CD4-positive, alpha-beta T cell treated with Interleukin-4 for 4 hours (primary cell): ENCODE data around the gene UFSP2.
A peak's percentile ranks its signal among the peaks of the same experiment; 100 is the strongest.

Experiments
- DNase-seq: peaks from one replicate; pipeline ENCODE4 v3.0.0-alpha.2; 2020

UFSP2 gene

DNA sequence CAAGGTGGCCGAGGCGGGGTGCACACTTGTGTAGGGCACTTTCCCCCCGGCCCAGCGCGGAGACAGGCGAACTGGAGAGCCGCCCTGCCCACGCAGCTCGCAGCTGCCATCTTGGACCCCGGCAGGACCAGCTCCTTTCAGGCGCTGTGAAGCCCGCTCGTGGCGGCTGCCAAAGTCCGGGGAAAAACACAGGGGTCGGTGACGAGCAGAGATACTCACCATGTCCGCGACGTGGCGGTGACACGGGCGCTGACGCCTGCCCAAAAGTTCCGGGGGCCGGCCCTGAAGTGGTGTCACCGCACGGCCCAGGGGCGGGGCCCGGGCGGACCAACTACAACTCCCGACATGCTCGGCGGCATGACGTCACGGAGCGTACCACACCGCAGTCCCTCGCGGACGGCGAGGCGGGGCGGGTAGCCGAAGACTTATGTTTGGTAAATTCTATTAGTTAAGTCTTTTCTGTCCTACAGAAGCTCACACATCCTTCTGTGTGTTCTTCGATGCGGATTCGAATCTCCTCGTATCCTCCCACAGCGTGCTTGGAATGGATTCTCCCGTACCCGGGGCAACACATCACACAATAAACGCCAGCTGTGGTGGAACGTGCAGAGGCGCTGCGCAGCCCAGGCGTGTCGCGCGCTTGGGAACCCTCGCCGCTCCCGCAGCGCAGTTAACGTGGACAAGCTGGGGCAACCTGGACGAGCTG is at the start of gene UFSP2:
Gene UFSP2, minus strand, starts transcription at position 318 of the 706 bp plus-strand sequence. Its CDS starts 96 bp downstream, at position 222.
- peak; percentile 89 for DNase-seq

DNA sequence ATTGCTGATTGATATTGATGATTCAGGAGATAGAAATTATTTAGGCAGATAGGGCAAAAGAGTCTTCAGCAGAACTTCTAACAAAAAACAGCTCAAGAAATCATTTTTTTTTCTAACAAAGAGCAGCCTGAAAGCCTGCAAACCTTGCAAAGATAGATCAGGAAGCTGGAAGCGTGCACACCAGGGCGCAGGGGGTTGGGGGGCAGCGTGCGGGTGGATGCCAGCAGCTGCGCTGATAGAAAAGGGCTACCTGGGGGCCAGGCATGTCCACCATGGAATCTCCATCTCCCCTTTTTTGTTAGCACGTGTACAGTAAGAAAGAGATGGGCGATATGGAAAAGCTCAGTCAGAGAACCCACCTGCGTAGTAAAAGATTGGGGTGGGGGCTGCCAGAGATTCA is 47.5 kb upstream of the UFSP2 start:
- DNase-seq: no peak

- no peak for DNase-seq
Observed at GRCh38 chr4:185472103-185472542, 46.4 kb upstream of the UFSP2 start.

- peak; percentile 85 for DNase-seq
Observed at GRCh38 chr4:185471235-185472102, 45.7 kb upstream of the UFSP2 start, which contains the start of gene CCDC110. TSS of gene CCDC110 (minus strand) at chr4:185471733. CDS start at chr4:185471683, 50 bp downstream.

GRCh38 chr4:185470501-185471195 is 44.9 kb upstream of the UFSP2 start:
- DNase-seq: peak; percentile 34

GRCh38 chr4:185469580-185470154 is 43.9 kb upstream of the UFSP2 start:
- no peak for DNase-seq

GRCh38 chr4:185468999-185469398 is 43.2 kb upstream of the UFSP2 start:
- no peak for DNase-seq

GRCh38 chr4:185467991-185468390 is 42.2 kb upstream of the UFSP2 start:
- no peak for DNase-seq

GRCh38 chr4:185467101-185467500 is 41.3 kb upstream of the UFSP2 start:
- DNase-seq: no peak

- DNase-seq: no peak
Observed at GRCh38 chr4:185465707-185466106, 39.9 kb upstream of the UFSP2 start.

DNA sequence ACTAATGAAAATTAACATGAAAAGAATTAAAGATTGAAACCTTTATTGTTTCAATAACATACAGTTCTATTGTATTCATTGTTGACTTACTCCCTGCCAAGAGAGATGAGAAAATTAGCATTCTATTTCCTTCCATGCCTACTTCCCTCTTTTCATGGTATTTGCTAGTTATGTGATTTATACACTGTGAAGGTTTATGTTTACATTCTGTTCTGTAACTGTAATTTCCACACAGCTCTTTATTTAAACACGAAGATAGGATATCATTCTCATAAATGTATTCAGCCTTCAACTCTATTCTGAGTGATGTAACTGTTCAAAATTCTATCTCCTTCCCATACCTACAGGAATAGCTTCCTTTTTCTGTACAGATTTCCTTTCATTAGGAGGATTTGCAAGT is 39.1 kb upstream of the UFSP2 start:
- no peak for DNase-seq

DNA sequence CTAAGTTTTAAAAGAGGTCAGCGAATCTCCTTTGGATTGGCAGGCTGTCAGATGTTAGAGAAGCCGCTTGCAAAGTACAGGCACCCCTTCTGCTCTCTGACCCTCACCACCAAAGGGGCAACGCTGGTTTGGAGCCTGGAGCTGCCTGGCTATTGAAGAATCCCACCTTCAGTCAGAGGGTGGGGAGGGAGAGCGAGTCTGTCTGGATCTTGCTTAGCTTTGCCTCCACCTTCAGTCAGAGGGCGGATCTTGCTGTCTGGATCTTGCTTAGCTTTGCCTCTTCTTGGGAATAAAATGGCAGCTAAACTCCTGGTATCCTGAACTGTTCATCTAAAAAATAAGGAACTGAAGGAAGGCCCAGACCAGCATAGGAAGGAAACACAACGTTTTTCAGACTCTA is 38.4 kb upstream of the UFSP2 start:
- no peak for DNase-seq

- no peak for DNase-seq
Observed at GRCh38 chr4:185463541-185463940, 37.8 kb upstream of the UFSP2 start.

DNA sequence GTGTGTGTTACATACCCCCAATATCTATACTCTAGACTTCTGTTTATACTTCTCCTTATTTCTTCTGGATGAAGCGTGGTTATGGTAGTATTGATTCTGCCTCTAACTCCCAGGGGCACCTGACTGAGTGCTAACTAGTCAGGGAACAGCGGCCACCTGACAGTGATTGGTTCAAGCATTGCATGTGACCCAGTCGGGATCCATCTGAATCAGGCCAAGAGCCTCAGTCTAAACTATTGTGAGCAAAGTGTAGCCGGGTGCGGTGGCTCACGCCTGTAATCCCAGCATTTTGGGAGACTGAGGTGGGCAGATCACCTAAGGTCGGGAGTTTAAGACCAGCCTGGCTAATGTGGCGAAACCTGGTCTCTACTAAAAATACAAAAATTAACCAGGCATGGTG is 35.8 kb upstream of the UFSP2 start:
- no peak for DNase-seq

GRCh38 chr4:185457136-185457535 is 31.4 kb upstream of the UFSP2 start:
- DNase-seq: no peak

DNA sequence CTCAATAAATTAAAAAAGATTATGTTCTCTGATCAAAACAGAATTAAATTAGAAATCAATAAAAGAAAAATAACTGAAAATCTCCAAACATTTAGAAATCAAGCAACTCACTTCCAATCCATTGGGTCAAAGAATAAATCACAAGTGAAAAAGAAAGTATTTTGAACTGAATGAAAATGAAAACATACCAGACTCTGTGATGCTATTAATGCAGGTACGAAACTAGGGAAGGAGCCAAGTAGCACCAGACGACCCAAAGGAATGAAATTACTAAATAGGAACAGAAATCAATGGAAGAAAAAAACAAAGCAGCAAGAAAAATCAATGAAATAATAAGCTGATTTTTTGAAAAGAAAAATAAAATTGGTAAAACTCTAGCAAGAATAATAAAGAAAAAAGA is 30.4 kb upstream of the UFSP2 start:
- DNase-seq: no peak

GRCh38 chr4:185445209-185445608 is 19.4 kb upstream of the UFSP2 start:
- no peak for DNase-seq

DNA sequence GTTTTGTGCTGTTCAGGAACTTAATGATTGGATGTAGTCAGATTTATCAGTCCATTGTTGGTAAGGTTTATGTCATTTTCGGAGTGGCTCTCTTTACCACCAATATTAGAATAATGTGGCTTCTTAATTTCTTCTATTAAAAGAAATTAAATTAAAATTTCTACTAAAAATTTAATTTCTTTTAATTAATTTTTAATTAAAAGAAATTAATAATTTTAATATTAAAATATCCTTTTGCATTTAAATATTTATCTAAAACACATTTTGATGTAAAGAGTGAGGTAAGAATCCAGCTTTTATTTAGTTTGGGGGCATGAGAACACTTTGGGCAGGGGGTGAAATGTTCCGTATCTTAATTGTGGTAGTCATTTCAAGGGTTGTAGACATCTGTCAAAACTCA is 15.7 kb upstream of the UFSP2 start:
- DNase-seq: no peak

GRCh38 chr4:185437809-185438208 is 12.0 kb upstream of the UFSP2 start:
- no peak for DNase-seq

DNA sequence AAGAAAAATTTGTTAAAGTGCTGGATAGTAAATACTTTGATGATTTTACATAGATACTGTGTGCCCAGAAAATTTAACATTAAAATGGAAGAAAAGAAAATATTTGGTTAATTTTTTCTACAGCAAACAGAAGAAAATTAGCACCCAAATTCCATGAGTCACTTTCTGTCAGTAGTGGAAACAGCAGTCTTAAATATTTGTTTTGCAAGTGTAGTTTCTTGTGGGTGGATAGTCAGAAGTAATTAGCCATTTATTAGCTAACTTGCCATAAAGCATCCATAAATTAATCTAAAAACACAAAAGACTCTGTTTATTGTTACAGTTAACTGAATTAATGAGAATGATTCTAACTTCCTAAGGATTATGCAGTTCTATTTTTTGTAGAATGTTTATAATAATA is 9.7 kb upstream of the UFSP2 start:
- DNase-seq: no peak

- DNase-seq: no peak
Observed at GRCh38 chr4:185429660-185430059, 3.9 kb upstream of the UFSP2 start.

- no peak for DNase-seq
Observed at GRCh38 chr4:185426960-185427688, 1.4 kb upstream of the UFSP2 start.
